HCT116 (cell line): ENCODE results near the gene SERGEF. TPM values are rescaled to one million over a fixed set of nuclear protein-coding genes. Genes with fewer than 3 reads are reported as not detected.

Source experiments
- ATAC-seq: fragments of 200-7000 bp; cut with Tn5 transposase; 2 replicates; pipeline ENCODE4 v1.9.1; 2020; ENCODE audit warnings: mild to moderate bottlenecking, moderate library complexity
- BruUV-seq: library from RNA; stranded (reverse); fragments of 400-500 nt; replicated peaks from 2 replicates; lab custom pipeline; 2021; lab: Mats Ljungman, UMichigan
- CTCF ChIA-PET: fragments of 300-600 bp; sonication (Branson Sonifier 250); formaldehyde crosslinking; loops from one replicate; lab custom pipeline; 2021; ENCODE audit warnings: antibody characterized with exemption; lab: Charles Lee
- POLR2A ChIA-PET: fragments of 300-600, 350-600 bp; sonication (Branson Sonifier 250); formaldehyde crosslinking; loops from one replicate; lab custom pipeline; 2021; ENCODE audit warnings: antibody characterized with exemption; lab: Charles Lee
- RAD21 ChIA-PET, 2 experiments: fragments of 300-600 bp; sonication (Branson Sonifier 250); formaldehyde crosslinking; loops; one replicate each; lab custom pipeline; 2023; ENCODE audit warnings: low total read pairs in 2 of 2; ENCODE audit not compliant: uncharacterized antibody in 2 of 2, unreplicated experiment in 2 of 2, low non-redundant PET in 1 of 2; lab: Charles Lee
- DNase-seq: peaks from one replicate; pipeline ENCODE4 v3.0.0-alpha.2; 2010; ENCODE audit warnings: low read depth, low spot score
- H2AFZ ChIP-seq: fragments of 200-600 bp; shearing (Covaris generic), sonication (generic); 2 replicates; pipeline ENCODE4 v1.6.1; 2017; ENCODE audit warnings: low read depth, mixed run types, mixed read lengths, antibody characterized with exemption, low read length; ENCODE audit not compliant: poor library complexity, severe bottlenecking
- H3K27ac ChIP-seq: 2 replicates; pipeline ENCODE4 v1.5.1; 2012; ENCODE audit warnings: low read depth, low read length
- H3K27me3 ChIP-seq: fragments of 200-600 bp; sonication (generic); 2 replicates; pipeline ENCODE4 v1.6.1; 2016; ENCODE audit warnings: mixed run types, low read length, mixed read lengths; ENCODE audit not compliant: insufficient read depth
- H3K36me3 ChIP-seq, 2 experiments: fragments of 200-500 bp in 1 of 2; fragments of 200-600 bp in 1 of 2; sonication (Bioruptor generic) in 1 of 2; sonication (generic) in 1 of 2; 2 replicates each; pipeline versions ENCODE4 v1.5.1 to v1.6.1; 2014 to 2016; ENCODE audit warnings: low read length in 2 of 2, inconsistent platforms in 1 of 2, mixed read lengths in 1 of 2, mixed run types in 1 of 2; ENCODE audit not compliant: insufficient read depth in 2 of 2, control insufficient read depth in 1 of 2
- H3K4me1 ChIP-seq, 2 experiments: fragments of 200-600 bp in 1 of 2; sonication (generic) in 1 of 2; 2 replicates each; pipeline versions ENCODE4 v1.5.1 to v1.6.1; 2012 to 2017; ENCODE audit warnings: low read length in 2 of 2, inconsistent platforms in 1 of 2, mild to moderate bottlenecking in 1 of 2, mixed read lengths in 1 of 2, mixed run types in 1 of 2, moderate library complexity in 1 of 2; ENCODE audit not compliant: insufficient read depth in 2 of 2, control insufficient read depth in 1 of 2
- H3K4me2 ChIP-seq: fragments of 200-600 bp; sonication (generic); 2 replicates; pipeline ENCODE4 v1.6.1; 2017; ENCODE audit warnings: mixed run types, low read length, mixed read lengths
- H3K4me3 ChIP-seq, 2 experiments: fragments of 200-600 bp in 1 of 2; sonication (generic) in 1 of 2; replicated peaks in 1 of 2; 2 replicates each; pipeline ENCODE4 v1.5.1; 2011 to 2016; ENCODE audit warnings: low read length in 2 of 2, control low read depth in 1 of 2, low read depth in 1 of 2, mild to moderate bottlenecking in 1 of 2, mixed read lengths in 1 of 2, mixed run types in 1 of 2
- H3K79me2 ChIP-seq: fragments of 200-600 bp; sonication (generic); 2 replicates; pipeline ENCODE4 v1.6.1; 2017; ENCODE audit warnings: mild to moderate bottlenecking, mixed run types, low read length, moderate library complexity, mixed read lengths; ENCODE audit not compliant: insufficient read depth
- H3K9ac ChIP-seq: fragments of 200-600 bp; sonication (generic); 2 replicates; pipeline ENCODE4 v1.6.1; 2016; ENCODE audit warnings: low read length, mixed read lengths
- H3K9me2 ChIP-seq: fragments of 200-600 bp; sonication (generic), shearing (Covaris generic); 2 replicates; pipeline ENCODE4 v1.6.1; 2017; ENCODE audit warnings: mixed run types, mild to moderate bottlenecking, moderate library complexity; ENCODE audit not compliant: insufficient read depth
- H3K9me3 ChIP-seq, 2 experiments: fragments of 200-500 bp in 1 of 2; fragments of 200-600 bp in 1 of 2; sonication (Bioruptor generic) in 1 of 2; sonication (generic) in 1 of 2; 2 replicates each; pipeline ENCODE4 v1.6.1; 2014 to 2017; ENCODE audit warnings: low read length in 2 of 2, mixed read lengths in 2 of 2, inconsistent platforms in 1 of 2, low read depth in 1 of 2, mild to moderate bottlenecking in 1 of 2, mixed run types in 1 of 2, moderate library complexity in 1 of 2; ENCODE audit not compliant: control insufficient read depth in 1 of 2, insufficient read depth in 1 of 2
- H4K20me1 ChIP-seq: fragments of 200-600 bp; sonication (generic), shearing (Covaris generic); 2 replicates; pipeline ENCODE4 v1.6.1; 2017; ENCODE audit warnings: mixed run types, mild to moderate bottlenecking, moderate library complexity; ENCODE audit not compliant: insufficient read depth
- CEBPB ChIP-seq: IDR thresholded peaks from 2 replicates; pipeline ENCODE4 v1.6.1; 2012; ENCODE audit warnings: low read depth
- POLR2A ChIP-seq: IDR thresholded peaks from 2 replicates; pipeline ENCODE4 v1.7.0; 2011; ENCODE audit warnings: borderline replicate concordance; ENCODE audit not compliant: insufficient read depth, insufficient read length; ENCODE audit errors: extremely low read depth
- POLR2AphosphoS5 ChIP-seq: IDR thresholded peaks from 2 replicates; pipeline ENCODE4 v1.6.1; 2011; ENCODE audit warnings: mild to moderate bottlenecking, low read depth, low read length, moderate library complexity
- RAD21 ChIP-seq: IDR thresholded peaks from 2 replicates; pipeline ENCODE4 v1.6.1; 2012; ENCODE audit warnings: low read depth, mild to moderate bottlenecking
- SIN3A ChIP-seq: IDR thresholded peaks from 2 replicates; pipeline ENCODE4 v1.6.1; 2012; ENCODE audit warnings: low read depth
- SP1 ChIP-seq: IDR thresholded peaks from 2 replicates; pipeline ENCODE4 v1.6.1; 2012; ENCODE audit warnings: low read depth
- SRF ChIP-seq: IDR thresholded peaks from 2 replicates; pipeline ENCODE4 v1.6.1; 2012; ENCODE audit warnings: low read depth
- TCF7L2 ChIP-seq: IDR thresholded peaks from 2 replicates; pipeline ENCODE4 v1.7.0; 2011; ENCODE audit warnings: borderline replicate concordance, inconsistent platforms; ENCODE audit not compliant: insufficient read depth, insufficient read length; ENCODE audit errors: extremely low read depth
- ZBTB33 ChIP-seq: IDR thresholded peaks from 2 replicates; pipeline ENCODE4 v1.6.1; 2011; ENCODE audit warnings: mild to moderate bottlenecking, low read length, moderate library complexity; ENCODE audit not compliant: insufficient replicate concordance; ENCODE audit errors: extremely low read depth
- ZNF274 ChIP-seq: fragments of 200-500 bp; sonication (Bioruptor generic); IDR thresholded peaks from 2 replicates; pipeline ENCODE4 v1.6.1; 2014; ENCODE audit warnings: mild to moderate bottlenecking, low read depth, low read length, inconsistent platforms
- intact Hi-C: fragments of 100-400 bp; cut with micrococcal nuclease; formaldehyde crosslinking; loops from 2 replicates; pipeline ENCODE4 v1.10.0; 2022
- total RNA-seq: library from RNA; stranded (reverse); gene quantifications from one replicate; pipeline ENCODE4 v1.2.1, GENCODE V29; 2021; ENCODE audit not compliant: unreplicated experiment

Gene SERGEF
- total RNA-seq, 1 experiment from 2014 or later, result 32.8 TPM

- Histone ChIP-seq H3K27me3 (no peaks in the 10 kb centered on the region), H3K4me1 (peaks cover 3 to 6% of the 10 kb centered on the region in 2 experiments; a peak in 3 of 4 replicates), H3K4me3 (no peak overlapping the region), H3K9ac (no peak overlapping the region), H4K20me1 (no peaks in the 10 kb centered on the region), H3K79me2 (no peaks in the 10 kb centered on the region), H3K27ac (no peak overlapping the region), H3K9me3 (no peaks in the 10 kb centered on the region), H3K4me2 (no peak overlapping the region), H3K9me2 (no peaks in the 10 kb centered on the region), H2AFZ (no peak overlapping the region), H3K36me3 (no peaks in the 10 kb centered on the region)
- ATAC-seq, result no peak
- no TSS peak for BruUV-seq
- intact Hi-C loops, result no loop called here
- no peak for TF ChIP-seq SRF
- DNase-seq, result no peak
- ChIA-PET CTCF (no interaction called here), RAD21 (no interaction called here), POLR2A (no interaction called here)
Measured at GRCh38 chr11:17771415-17771814, 241.4 kb downstream of the SERGEF start.

- Histone ChIP-seq H3K9ac (no peak overlapping the region), H3K36me3 (no peaks in the 10 kb centered on the region), H3K27me3 (no peaks in the 10 kb centered on the region), H3K4me2 (no peak overlapping the region), H3K27ac (no peak overlapping the region), H3K4me1 (peaks cover 3 to 6% of the 10 kb centered on the region in 2 experiments; a peak in 3 of 4 replicates), H2AFZ (no peak overlapping the region), H3K4me3 (no peak overlapping the region), H3K79me2 (no peaks in the 10 kb centered on the region), H4K20me1 (no peaks in the 10 kb centered on the region), H3K9me2 (no peaks in the 10 kb centered on the region), H3K9me3 (no peaks in the 10 kb centered on the region)
- no TSS peak for BruUV-seq
- POLR2A ChIA-PET, result no interaction called here
- TF ChIP-seq CEBPB (no peak), ZBTB33 (no peak), RAD21 (peak; percentile 38), POLR2AphosphoS5 (no peak), SP1 (no peak), SIN3A (no peak), POLR2A (no peak), ZNF274 (no peak), TCF7L2 (no peak)
- no peak for ATAC-seq
- no peak for DNase-seq
- RAD21 ChIA-PET, result no interaction called here
- intact Hi-C loops, result no loop called here
- CTCF ChIA-PET, result no interaction called here
Measured at GRCh38 chr11:17770917-17771316, 241.9 kb downstream of the SERGEF start.
